Measurements from ENCODE around the gene AKT1.
"Not testable (repeated sequence)": the region's sequence is repeated elsewhere in the genome, so short reads cannot be mapped to it uniquely, and the experiment has no call there.

Gene AKT1

DNA sequence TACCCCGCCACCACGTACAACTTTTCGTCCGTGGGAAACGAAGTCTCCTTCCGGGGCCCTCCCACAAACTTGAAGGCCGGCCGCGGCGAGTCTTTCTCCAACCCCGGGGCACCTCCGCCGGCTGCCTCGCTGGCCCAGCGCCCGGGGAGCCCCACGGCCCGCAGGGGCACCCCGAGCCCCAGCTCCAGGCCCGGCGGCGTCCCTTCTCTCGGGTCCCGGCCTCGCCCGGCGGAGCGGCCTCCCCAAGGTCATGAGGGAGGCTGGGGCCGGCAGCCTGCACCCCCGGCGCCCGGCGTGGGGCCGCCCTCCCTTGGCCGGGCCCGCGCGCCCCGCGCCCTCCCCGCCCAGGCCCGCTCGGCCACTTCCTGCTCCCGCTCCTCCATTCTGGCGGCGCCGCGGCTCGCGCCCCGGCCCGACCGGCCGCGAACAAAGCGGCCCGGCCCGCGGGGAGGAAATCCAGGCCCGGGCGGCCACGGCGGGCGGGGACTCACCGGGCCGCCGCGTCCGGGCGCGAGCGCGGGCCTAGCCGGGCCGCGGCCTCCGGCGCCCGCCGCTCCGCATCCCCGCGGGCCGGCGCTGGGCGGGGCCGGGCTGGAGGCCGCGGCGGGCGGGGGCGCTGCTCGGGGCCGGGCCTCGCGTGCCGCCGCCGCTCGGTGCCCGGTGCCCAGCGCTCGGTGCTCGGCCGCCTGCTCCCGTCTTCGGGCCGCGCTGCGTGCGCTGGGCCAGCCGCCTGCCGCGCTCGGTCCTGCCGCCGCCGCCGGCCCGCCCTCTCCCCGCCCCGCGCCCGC, at the start of gene AKT1:
Gene AKT1, minus strand, starts transcription at position 756 of the 788 bp plus-strand sequence. CDS start 3,105 bp downstream, outside the sequence.
- no peak for DNase-seq (ENCODE audit: low spot score)

DNA sequence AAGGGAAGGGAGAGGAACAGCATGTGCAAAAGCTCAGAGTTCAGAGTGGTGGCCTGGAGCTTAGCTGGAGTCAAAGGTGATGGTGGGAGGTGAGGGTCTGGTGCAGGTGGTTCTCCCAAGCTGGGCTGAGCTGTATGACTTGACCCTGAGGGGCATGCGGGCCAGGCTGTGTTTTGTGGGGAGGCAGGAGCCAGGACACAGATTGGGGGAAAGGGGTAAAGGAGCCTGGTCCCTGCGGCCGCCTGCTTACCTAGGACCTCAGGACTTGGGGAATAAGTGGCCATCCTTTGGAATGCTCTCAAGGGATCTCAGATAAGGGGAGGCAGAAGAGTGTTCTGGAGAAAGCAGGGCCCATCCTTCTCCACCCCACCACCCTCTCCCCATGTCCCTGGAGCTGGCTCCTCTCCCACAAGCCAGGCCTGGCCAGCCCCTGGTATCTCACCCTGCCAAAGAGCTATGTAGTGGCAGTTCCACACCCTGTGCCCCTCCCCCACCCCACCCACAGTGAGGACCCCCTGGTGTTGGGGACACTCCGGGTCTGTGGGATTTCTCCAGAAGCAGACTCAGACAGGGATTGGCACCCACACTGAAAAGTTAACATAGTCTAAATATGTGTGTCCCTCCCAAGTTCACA, 49.6 kb upstream of the AKT1 start:
- DNase-seq (ENCODE audit: low spot score): no peak

DNA sequence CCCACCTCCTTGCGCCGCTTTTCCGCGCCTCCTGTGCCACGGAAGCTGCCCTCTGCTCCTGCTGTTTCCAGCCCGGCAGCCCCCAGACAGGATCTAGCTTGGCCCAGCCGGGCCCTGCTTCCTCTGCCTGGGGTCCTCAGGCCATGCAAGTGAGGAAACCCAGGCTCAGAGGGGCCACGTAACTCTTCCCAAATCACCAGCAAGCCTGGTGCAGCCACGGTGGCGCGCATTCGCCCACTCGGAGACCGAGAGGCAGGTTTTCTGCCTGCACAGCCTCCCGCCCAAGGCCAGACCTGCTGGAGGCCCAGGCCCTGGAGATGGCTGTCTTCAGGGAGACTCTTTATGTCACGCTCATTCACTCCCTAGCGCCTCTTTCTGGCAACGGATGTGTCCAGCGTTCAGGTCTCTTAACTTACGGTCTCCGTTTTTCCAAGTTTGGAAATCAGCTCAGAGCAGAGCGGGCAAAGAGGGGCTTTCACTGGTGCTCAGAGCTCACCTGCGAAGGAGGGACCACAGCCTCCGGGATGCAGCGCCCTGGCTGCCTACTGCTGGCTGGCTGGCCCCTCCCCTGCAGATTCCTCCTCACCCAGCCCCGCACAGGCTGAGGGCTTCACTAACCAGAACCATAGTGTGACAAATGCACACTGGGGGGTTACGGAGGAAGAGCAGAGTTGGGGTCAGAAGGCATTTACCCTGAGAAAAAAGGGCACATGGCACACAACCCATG, 48.9 kb upstream of the AKT1 start:
- peak; percentile 61 for DNase-seq (ENCODE audit: low spot score)

DNA sequence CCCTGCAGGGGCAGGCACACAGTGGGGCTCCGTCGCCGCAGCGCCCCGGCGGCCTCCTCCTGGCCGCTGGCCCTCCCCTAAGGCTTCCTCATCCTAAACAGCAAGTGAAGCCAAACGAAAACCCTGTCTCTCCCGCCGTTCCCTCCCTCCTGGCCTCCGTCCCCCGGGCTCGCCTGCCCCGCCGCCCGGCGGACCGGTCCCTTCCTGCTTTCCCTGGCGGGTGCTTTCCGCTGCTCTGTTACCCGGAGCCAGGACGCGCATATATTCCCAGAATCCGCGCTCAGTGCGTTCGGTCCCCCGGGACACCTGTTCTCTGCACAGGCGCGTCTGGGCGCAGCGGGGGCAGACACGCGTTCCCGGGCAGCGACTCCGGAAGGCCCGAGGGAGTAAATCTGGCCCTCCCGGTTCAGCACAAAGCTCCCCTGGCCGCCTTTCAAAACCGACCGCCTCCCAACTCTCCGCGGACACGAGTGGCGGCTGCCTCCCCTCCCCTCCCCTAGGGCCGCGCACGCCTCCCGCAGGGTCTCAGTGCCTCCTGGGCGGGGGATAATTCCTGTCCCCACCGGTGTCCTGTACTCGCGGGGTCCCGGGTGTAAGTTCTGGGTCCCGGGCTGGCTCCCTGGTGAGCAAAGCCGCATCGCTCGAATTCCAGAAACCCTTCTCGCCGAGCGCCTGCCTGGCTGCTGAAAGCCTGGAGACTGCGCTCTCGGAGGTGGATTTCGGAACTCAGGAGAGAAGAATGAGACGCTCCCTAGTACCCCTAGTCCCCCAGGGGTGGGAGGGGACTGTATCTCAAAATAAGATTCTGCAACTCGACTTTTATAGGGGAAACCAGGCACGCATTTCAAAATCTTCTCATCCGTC, 48.1 kb upstream of the AKT1 start:
- DNase-seq (ENCODE audit: low spot score): no peak

DNA sequence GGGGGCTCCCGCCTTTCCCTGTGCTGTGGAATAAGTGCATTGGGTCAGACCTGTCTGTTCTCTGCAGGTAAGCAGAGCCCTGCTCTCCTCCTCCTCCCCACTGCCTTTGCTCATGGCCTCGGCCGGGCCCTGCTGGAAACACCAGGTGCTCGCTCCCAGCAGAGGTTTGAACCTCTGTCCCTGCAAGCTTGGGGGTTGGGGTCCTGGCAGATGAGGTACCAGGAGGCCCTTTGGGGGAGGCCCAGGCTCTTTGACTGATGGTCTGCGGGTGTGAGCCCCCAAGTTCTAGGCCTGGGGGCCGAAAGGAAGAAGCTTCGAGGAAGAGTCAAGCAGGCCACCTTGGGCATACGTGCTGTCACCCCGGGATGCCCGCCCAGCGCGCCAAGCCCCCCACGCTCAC, 47.5 kb upstream of the AKT1 start:
- DNase-seq (ENCODE audit: low spot score): no peak

DNA sequence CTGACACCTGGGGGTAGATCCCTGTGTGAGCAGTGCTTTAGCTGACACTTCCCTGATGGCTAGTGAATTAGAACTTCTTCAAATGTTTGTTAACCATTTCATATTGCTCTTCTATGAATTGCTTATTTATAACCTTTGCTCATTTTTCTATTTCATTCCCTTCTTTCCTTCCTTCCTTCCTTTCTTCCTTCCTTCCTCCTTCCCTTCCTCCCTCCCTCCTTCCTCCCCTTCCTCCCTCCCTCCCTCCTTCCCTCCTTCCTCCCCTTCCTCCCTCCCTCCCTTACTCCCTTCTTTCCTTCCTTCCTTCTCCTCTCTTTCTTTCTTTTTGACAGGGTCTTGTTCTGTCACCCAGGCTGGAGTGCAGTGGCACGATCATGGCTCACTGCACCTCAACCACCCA, 46.2 kb upstream of the AKT1 start:
- no peak for DNase-seq (ENCODE audit: low spot score)

DNA sequence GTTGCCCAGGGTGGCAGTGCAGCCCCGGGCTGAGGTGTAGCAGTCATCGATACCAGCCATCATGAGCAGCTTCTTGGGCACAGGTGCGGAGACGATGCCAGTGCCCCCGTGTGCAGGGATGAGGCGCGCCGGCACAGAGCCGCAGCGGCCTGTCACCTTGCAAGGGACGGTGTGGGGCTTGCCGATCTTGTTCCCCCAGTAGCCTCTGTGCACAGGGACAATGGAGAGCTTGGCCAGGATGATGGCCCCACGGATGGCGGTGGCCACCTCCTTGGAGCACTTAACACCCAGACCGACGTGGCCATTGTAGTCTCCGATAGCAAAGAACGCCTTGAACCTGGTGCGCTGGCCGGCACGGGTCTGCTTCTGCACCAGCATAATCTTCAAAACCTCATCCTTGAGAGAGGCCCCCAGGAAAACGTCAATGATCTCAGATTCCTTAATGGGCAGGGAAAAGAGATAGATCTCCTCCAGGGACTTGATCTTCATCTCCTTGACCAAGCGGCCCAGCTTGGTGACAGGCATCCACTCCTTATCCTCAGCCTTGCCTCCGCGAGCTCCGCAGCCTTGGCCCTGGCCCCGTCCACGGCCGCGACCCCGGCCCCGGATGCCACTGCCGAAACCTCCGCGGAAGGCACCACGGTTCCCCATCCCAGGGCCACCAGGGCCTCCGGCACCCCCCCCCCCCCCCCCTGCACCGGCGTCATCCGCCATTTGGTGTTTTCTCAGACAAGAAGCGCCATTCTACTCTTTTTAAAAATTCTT, 40.8 kb upstream of the AKT1 start:
- not testable (repeated sequence) for DNase-seq (ENCODE audit: low spot score)

DNA sequence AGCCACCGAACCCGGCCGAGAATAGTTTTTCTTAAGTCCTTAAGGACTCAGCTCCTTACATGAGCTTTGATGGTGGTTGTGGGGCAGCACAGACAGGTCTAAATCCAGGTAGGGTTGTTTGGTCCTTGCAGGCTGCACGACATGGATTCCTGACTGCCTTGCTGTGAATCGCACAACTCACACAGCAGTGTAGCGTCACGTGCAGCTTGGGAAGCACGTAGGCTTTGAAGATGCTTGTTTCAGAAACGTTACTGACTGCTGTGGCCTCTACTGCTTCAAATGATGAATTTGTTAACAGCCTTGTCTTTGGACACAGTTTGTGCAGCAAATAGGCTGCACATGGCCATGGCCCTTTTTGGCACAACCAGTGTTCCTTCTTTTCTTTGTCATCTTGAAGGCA, 35.2 kb upstream of the AKT1 start:
- no peak for DNase-seq (ENCODE audit: low spot score)

DNA sequence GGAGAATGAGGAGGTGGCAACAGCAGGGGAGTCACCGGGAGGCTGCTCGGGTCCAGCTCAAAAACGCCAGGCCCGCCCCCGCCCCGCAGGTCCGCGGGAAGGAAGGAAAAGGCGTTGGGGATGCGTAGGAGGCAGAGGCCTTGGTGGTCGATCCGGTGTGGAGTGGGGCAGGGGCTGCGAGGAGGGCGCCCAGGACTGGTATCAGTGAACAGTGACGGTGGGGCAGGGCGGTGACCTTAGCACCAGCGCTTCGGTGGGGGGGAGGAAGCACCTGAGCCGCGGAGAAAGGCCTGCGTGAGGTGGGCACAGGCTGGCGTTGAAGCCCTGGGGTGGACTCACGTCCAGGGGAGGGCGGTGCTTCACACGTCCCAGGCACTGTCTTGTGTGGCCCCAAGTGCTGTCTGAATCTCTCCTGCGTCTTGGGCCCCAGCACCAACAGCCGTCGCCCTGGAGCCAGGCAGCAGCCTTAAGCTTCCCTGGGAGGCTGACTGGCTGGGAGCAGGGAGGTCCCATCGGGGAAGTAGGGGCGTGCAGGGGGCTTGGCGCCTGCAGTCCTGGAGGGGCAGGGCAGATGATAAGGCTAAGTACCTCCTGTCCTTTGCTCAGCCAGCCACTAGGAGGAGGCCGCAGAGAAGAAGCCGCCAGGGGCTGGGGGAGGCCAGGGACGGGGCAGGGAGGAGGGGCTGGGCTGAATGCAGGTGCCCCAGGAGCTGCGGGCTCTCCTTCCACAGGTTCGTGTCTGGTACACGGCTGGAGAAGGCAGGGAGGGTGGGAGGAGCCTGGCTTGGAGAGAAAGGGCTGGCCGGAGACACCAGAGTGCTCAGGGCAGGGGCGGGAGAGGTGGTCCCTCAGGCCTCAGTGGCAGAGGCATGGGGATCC, 31.9 kb upstream of the AKT1 start:
- peak; percentile 36 for DNase-seq (ENCODE audit: low spot score)

DNA sequence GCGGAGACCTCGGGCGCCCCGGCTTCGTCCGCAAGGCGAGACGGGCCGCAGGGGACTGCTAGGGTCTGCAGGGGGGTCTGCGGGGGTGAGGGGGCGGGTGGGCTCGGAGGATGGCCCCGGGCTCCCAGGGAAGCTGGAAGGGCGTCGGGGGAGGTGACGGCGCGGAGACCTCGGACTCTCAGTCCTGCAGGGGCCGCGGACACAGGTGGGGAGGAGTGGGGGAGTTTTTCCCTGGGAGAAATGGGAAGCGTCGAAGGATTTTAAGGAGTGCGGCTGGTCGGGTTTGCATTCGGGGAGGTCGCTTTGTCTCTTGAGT, 31.3 kb upstream of the AKT1 start:
- no peak for DNase-seq (ENCODE audit: low spot score)

DNA sequence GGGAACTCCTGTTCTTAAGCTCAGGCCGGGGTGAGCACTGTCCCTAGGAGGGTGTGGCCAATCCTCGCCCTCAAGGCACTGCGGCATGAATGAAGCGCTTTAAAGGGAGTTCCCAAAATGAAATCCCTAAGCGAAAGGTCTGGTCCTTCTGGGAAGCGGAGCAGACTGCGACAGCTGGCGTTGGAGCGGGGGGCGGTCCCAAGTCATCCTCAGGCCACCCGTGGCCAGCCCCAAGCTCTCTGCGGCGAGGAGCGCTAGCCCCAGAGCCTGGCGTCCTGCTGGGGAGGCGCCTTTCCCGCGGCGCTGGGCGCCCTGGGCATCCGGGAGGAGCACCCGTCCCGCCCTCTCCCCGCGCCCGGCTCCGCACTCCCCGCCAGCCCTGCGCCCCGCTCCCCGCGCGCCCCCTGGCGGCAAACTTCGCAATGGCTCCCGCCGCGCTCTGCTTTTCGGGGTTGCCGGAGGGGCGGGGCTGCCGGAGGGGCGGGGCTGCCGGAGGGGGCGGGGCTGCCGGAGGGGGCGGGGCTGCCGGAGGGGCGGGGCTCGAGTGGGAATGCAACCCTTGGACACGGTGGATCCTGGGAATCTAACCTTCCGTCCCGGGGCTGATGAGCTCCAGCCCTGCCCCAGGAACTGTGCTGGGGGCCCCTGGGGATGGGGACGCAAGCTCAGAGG, 30.8 kb upstream of the AKT1 start:
- peak; percentile 65 for DNase-seq (ENCODE audit: low spot score)

DNA sequence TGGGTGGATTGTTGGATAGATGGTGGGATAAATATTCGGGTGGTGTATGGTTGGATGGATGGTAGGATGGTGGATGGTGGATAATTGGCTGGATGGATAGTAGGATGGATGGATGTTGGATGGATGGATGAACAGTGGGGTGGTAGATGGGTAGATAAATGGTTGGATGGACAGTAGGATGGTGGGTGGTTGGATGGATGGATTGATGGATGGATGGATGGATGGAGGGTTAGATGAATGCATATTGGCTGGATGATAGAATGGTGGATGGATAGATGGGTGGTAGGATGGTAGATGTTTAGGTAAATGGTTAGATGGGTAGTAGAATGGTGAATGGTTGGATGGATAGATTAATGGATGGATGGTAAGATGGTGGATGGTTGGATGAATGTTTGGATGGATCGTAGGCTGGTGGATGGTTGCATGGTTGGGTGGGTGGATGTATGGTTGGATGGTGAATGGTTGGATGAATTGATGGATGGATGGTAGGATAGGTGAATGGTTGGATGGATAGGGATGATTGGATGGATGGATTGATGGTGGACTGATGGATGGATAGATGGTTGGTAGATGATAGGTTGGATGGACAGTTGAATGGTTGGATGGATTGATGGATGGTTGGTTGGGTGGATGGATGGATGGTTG, 28.9 kb upstream of the AKT1 start:
- DNase-seq (ENCODE audit: low spot score): no peak

DNA sequence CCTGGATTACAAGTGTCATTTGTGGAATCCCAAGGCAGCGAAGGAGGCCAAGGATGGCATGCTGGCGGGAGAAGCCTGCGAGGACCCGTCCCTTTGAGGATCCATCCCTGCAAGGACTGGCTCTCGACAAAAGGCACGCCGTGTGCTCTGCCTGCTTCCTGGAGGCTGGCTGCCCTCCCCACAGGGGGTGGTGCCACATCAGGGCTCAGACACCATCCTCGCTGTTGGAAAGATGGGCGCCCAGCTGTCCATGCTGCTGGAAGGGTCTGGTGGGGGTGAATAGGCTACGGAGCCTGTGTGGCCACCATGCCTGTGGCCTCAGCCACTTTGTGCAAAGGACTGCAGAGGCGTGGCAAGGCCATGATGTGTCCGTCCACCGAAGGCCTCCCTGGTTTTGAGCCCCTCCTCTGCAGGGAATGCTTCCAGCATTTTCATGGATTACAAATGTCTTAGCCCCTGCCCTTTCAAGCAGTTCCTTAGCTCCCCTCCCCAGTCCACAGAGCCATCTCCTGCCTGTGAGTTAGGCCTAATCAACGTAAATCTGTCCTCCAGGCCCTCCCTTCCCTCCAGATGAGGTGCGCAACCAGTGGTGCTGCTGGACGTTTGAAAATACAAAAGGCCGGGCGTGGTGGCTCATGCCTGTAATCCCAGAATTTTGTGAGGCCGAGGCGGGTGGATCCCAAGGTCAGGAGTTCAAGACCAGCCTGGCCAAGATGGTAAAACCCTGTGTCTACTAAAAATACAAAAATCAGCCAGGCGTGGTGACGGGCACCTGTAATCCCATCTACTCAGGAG, 27.5 kb upstream of the AKT1 start:
- DNase-seq (ENCODE audit: low spot score): no peak

DNA sequence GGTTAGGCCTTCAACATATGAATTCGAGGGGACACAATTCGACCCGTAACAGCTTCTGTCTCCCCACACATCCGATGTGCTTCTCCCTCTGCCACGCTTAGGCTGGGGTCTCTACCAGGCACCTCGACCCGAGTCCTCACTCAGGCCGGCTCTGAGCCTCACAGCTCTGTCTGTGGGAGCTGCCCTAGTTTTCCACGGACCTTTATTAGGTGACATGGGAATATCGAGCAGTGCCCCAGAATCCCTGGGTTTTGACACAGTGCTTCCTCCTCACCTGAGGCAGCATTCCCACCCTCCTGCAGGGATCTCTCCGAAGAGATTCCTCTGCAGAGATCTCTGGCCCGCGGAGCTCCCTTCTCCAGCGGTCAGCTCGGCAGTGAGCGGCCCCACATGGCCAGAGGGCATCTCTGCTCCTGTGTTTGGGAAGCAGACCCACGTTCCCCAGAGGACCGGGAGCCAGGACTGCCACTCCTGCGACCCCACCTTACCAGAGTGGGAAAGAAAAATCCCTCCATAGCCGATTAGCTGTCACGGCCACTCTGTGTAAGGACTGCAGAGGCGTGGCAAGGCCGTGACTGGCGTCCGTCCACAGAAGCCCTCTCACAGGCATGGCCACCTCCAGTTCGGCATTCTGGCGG, 26.5 kb upstream of the AKT1 start:
- no peak for DNase-seq (ENCODE audit: low spot score)

DNA sequence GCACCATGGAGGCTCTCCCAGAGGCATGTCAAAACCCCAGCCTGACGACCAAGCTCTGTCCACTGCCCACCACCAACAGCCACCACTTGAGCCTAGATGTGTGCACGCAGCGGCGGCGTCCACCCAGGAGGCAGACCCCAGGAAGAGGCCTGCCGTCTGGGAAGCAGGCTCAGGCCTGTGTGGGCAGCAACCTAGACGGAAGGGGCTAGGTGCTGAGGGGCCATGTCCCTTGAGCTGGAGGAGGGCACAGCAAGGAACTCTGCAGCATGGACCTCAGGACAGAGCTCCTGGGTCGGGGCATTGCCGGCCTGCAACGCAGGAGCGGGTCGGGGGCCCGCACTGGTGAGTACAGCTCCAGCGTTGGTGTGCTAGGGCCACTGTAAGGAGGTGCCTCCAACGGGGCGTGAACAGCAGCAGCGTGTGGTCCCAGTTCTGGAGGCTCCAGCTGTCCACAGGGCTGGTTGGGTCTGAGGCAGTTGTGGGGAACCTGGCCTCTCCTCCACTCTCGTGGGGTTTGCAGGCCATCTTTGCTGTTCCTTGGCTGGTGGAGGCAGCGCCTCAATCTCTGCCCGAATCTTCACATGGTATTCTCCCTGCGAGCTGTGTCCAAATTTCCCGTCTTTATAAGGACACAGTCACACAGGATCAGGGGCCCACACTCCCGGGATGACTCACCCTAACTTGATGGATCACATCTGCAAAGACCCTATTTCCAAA, 25.8 kb upstream of the AKT1 start:
- no peak for DNase-seq (ENCODE audit: low spot score)

DNA sequence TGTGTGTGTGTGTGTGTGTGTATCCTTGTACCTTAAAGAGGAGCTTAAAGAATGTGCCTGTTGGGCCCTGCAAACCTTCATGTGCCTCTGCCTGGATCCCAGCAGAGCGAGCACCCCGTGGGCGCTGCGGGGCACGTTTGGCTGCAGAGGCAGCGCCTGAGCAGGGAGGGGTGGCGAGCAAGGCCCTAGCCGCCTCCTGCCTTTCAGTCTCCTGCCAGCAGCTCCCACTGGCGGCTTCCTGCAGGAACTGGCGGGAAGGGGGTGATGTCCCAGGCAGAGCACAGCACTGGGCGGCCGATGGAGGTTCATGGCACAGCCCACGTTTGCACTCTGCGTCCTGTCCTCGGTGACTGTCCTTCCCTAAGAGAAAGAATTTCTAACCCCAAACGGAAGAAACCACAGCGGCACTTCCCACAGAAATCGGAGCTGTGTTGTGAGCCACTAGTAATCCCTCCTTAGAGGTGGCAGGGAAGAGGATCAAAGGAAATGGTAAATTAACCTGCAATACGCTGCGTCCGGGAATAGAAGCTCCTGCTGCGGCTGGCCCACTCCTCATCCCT, 25.2 kb upstream of the AKT1 start:
- peak; percentile 56 for DNase-seq (ENCODE audit: low spot score)

DNA sequence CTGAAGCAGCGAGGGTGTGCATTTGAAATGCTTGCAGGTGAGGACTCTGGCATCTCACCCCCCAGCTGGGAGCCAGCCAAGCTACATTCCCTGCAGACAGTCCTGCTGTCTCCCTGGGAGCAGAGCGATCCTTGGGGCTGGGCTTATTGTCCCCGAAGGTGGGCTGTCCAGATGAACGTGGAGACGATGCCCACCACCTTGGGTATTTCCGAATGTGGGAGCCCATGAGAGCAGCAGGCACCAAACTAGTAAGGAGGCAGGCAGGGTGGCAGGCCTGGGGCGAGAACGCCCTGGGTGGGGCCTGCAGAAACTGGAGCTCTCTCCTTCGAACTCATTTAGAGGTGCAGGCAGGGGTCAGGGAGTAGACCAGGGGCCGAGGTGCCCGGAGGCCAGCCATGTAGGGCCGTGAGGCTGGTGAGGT, 23.8 kb upstream of the AKT1 start:
- no peak for DNase-seq (ENCODE audit: low spot score)
